MM.1S (cell line): Measurements from ENCODE around the gene MEMO1.

Experiments
- DNase-seq: peaks from one replicate; pipeline ENCODE4 v3.0.0-alpha.2; 2015
- H2AFZ ChIP-seq: fragments of 300-600 bp; sonication (generic); 2 replicates; pipeline ENCODE4 v1.6.0; 2016; ENCODE audit warnings: antibody characterized with exemption, low read length
- H3F3A ChIP-seq: fragments of 300-600 bp; sonication (generic); 2 replicates; pipeline ENCODE4 v1.6.1; 2016; ENCODE audit warnings: mild to moderate bottlenecking, antibody characterized with exemption, low read length, moderate library complexity, mixed read lengths; ENCODE audit not compliant: insufficient read depth
- H3K27ac ChIP-seq: fragments of 300-600 bp; sonication (generic); 2 replicates; pipeline ENCODE4 v1.5.1; 2016; ENCODE audit warnings: mild to moderate bottlenecking, low read length
- H3K27me3 ChIP-seq: fragments of 300-600 bp; sonication (generic); replicated peaks from 2 replicates; pipeline ENCODE4 v1.6.0; 2016; ENCODE audit warnings: low read length; ENCODE audit not compliant: insufficient read depth
- H3K36me3 ChIP-seq: fragments of 300-600 bp; sonication (generic); replicated peaks from 2 replicates; pipeline ENCODE4 v1.6.1; 2016; ENCODE audit warnings: mild to moderate bottlenecking, low read length, mixed read lengths; ENCODE audit not compliant: insufficient read depth
- H3K4me1 ChIP-seq: fragments of 300-600 bp; sonication (generic); 2 replicates; pipeline ENCODE4 v1.6.1; 2016; ENCODE audit warnings: low read length, mixed read lengths
- H3K4me2 ChIP-seq: fragments of 300-600 bp; sonication (generic); 2 replicates; pipeline ENCODE4 v1.6.0; 2016; ENCODE audit warnings: low read depth, low read length
- H3K4me3 ChIP-seq: fragments of 300-600 bp; sonication (generic); 2 replicates; pipeline ENCODE4 v1.5.1; 2016; ENCODE audit warnings: low read length, mixed read lengths
- H3K79me2 ChIP-seq: fragments of 300-600 bp; sonication (generic); 2 replicates; pipeline ENCODE4 v1.6.1; 2016; ENCODE audit warnings: mixed run types, low read length, mixed read lengths
- H3K9ac ChIP-seq: fragments of 300-600 bp; sonication (generic); 2 replicates; pipeline ENCODE4 v1.6.1; 2016; ENCODE audit warnings: low read length, mixed read lengths
- H3K9me2 ChIP-seq: fragments of 300-600 bp; sonication (generic); replicated peaks from 2 replicates; pipeline ENCODE4 v1.6.1; 2016; ENCODE audit warnings: mild to moderate bottlenecking, low read length, mixed read lengths; ENCODE audit not compliant: insufficient read depth
- H3K9me3 ChIP-seq: fragments of 300-600 bp; sonication (generic); replicated peaks from 2 replicates; pipeline ENCODE4 v1.6.1; 2016; ENCODE audit warnings: mild to moderate bottlenecking, low read length, mixed read lengths; ENCODE audit not compliant: insufficient read depth
- H4K20me1 ChIP-seq: fragments of 300-600 bp; sonication (generic); 2 replicates; pipeline ENCODE4 v1.6.1; 2016; ENCODE audit warnings: mild to moderate bottlenecking, low read length, moderate library complexity, mixed read lengths; ENCODE audit not compliant: insufficient read depth
- EZH2 ChIP-seq: fragments of 300-600 bp; sonication (generic); optimal IDR thresholded peaks from 2 replicates; pipeline ENCODE3; 2017; ENCODE audit warnings: low read depth, mild to moderate bottlenecking, antibody characterized with exemption, low read length, mixed read lengths
- EZH2phosphoT487 ChIP-seq: fragments of 300-600 bp; sonication (generic); IDR thresholded peaks from 2 replicates; pipeline ENCODE4 v1.6.1; 2018; ENCODE audit warnings: antibody characterized with exemption, low read length
- TF ChIP-seq, protein P1 (sequence below): fragments of 300-600 bp; sonication (generic); IDR thresholded peaks from 2 replicates; pipeline ENCODE4 v1.5.1; 2016; ENCODE audit warnings: antibody characterized with exemption, low read length, mixed read lengths

MEMO1 gene

DNA sequence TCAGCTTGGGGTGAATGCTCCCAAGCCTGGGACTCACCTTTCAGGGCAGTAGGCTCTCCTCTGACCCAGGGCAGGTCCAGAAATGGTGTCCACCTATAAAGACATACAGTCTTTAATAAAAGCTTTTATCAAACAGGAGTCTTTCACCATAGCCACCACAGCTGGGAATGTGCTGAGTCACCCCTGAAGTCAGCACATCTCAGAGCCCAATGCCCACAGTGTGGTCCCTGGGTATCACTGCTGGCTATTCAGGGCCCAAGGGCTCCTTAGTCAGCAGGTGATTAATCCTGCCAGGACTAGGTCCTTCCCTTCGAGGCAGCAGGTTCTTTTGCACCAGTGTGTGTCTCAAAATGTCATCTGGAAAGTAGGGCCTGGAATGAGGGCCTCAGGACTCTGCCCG is 181.9 kb downstream of the MEMO1 start:
- no peak for DNase-seq
- TF ChIP-seq EZH2phosphoT487, result no peak
- TF ChIP-seq, protein P1, sequence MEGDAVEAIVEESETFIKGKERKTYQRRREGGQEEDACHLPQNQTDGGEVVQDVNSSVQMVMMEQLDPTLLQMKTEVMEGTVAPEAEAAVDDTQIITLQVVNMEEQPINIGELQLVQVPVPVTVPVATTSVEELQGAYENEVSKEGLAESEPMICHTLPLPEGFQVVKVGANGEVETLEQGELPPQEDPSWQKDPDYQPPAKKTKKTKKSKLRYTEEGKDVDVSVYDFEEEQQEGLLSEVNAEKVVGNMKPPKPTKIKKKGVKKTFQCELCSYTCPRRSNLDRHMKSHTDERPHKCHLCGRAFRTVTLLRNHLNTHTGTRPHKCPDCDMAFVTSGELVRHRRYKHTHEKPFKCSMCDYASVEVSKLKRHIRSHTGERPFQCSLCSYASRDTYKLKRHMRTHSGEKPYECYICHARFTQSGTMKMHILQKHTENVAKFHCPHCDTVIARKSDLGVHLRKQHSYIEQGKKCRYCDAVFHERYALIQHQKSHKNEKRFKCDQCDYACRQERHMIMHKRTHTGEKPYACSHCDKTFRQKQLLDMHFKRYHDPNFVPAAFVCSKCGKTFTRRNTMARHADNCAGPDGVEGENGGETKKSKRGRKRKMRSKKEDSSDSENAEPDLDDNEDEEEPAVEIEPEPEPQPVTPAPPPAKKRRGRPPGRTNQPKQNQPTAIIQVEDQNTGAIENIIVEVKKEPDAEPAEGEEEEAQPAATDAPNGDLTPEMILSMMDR, result no peak
- TF ChIP-seq EZH2, result no peak
- no peak overlapping the region for H2AFZ ChIP-seq
- H3K9me2 ChIP-seq, result no peaks in the 10 kb centered on the region
- no peaks in the 10 kb centered on the region for H3K9me3 ChIP-seq
- no peak overlapping the region for H3K9ac ChIP-seq
- no peaks in the 10 kb centered on the region for H3K27me3 ChIP-seq
- no peak overlapping the region for H3K4me2 ChIP-seq
- no peak overlapping the region for H3K4me3 ChIP-seq
- H3K27ac ChIP-seq, result no peak overlapping the region
- H3K79me2 ChIP-seq, result no peaks in the 10 kb centered on the region
- H4K20me1 ChIP-seq, result no peaks in the 10 kb centered on the region
- no peaks in the 10 kb centered on the region for H3K36me3 ChIP-seq
- H3K4me1 ChIP-seq, result no peaks in the 10 kb centered on the region
- H3F3A ChIP-seq, result no peaks in the 10 kb centered on the region

DNA sequence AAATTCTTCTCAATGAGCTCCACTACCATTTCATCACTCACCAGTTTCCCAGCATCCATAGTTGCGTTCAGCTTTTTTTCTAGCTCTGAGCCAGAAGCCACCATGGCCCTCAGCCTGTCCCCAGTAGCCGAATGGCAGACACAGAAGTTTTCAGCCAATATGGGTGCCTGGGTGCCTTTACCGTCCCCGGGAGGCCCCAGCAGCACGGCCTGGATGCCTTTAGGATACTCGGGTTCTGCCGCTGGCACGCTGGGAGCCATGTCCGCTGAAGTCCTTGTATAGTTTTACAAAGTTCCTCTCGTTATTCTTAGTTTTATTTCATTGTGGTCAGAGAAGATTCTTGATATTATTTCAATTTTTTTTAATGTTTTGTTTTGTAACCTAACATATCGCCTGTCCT is 187.2 kb downstream of the MEMO1 start:
- Histone ChIP-seq H3K27me3 (no peaks in the 10 kb centered on the region), H4K20me1 (no peaks in the 10 kb centered on the region), H3K4me2 (no peak overlapping the region), H3K4me1 (no peaks in the 10 kb centered on the region), H3K9ac (no peak overlapping the region), H3K9me2 (no peaks in the 10 kb centered on the region), H3F3A (no peaks in the 10 kb centered on the region), H3K4me3 (no peak overlapping the region), H3K9me3 (no peaks in the 10 kb centered on the region), H3K36me3 (no peaks in the 10 kb centered on the region), H3K27ac (no peak overlapping the region), H3K79me2 (no peaks in the 10 kb centered on the region), H2AFZ (no peak overlapping the region)
- no peak for DNase-seq
- TF ChIP-seq EZH2phosphoT487, result no peak
- TF ChIP-seq, protein P1, result no peak
- no peak for TF ChIP-seq EZH2

DNA sequence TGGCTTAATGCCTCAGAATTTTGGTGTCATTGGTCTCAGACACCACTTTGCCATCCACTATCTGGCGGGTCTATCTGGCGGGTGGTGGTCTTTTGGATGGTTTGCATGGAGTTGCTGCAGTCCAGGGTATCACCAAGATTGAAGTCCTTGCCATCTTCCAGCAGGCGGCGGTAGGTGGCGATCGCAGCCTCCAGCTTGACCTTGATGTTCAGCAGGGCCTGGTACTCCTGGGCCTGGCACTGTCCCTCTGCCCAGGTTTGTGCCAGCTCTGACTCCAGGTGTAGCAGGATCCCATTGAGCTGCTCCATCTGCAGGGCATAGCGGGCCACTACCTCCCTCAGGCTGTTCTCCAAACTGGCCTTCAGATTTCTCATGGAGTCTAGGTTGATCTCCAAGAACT is 188.2 kb downstream of the MEMO1 start:
- Histone ChIP-seq H3K79me2 (no peaks in the 10 kb centered on the region), H3K4me3 (no peak overlapping the region), H3K9me3 (no peaks in the 10 kb centered on the region), H3K4me1 (no peaks in the 10 kb centered on the region), H3K36me3 (no peaks in the 10 kb centered on the region), H3K9me2 (no peaks in the 10 kb centered on the region), H3F3A (no peaks in the 10 kb centered on the region), H3K27ac (no peak overlapping the region), H4K20me1 (no peaks in the 10 kb centered on the region), H3K27me3 (no peaks in the 10 kb centered on the region), H3K4me2 (no peak overlapping the region), H3K9ac (no peak overlapping the region), H2AFZ (no peak overlapping the region)
- TF ChIP-seq EZH2phosphoT487 (no peak), EZH2 (no peak)
- TF ChIP-seq, protein P1, result no peak
- DNase-seq, result no peak
